NB4 (cell line): ENCODE data around the gene MAGOHB.

Source experiments
- DNase-seq: peaks from one replicate; pipeline ENCODE4 v3.0.0; 2010; ENCODE audit warnings: low read depth
- H3K4me3 ChIP-seq: one replicate; pipeline ENCODE4 v1.5.1; 2011; ENCODE audit warnings: mild to moderate bottlenecking, low read depth, low read length, moderate library complexity
- MYC ChIP-seq: IDR thresholded peaks from 2 replicates; pipeline ENCODE4 v1.6.1; 2011; ENCODE audit warnings: low read depth, low read length
- POLR2A ChIP-seq: IDR thresholded peaks from 2 replicates; pipeline ENCODE4 v1.6.1; 2011; ENCODE audit warnings: mild to moderate bottlenecking; ENCODE audit not compliant: insufficient read length; ENCODE audit errors: extremely low read depth
- TF ChIP-seq, protein P1 (sequence below): IDR thresholded peaks from 2 replicates; pipeline ENCODE4 v1.6.1; 2011; ENCODE audit warnings: low read depth, low read length
- TF ChIP-seq, protein P2 (sequence below): IDR thresholded peaks from one replicate; pipeline ENCODE4 v1.5.1; 2012; ENCODE audit warnings: low read depth, low read length

MAGOHB gene

DNA sequence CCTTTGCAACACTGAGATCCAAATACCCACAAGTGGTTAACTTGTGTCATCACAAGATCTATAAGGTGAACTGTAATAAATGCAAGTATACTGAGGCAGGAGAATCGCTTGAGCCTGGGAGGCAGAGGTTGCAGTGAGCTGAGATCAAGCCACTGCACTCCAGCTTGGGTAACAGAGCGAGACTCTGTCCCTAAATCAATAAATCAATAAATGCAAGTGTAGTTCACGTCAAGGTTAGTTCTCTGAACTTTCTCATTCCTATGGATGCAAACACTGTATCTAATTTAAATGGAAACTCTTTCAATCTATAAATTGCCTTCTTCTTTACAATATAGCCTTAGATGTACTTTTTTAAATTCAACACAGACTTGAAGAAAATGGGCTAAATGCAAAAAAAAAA is 3.2 kb downstream of the MAGOHB start:
- TF ChIP-seq, protein P1, sequence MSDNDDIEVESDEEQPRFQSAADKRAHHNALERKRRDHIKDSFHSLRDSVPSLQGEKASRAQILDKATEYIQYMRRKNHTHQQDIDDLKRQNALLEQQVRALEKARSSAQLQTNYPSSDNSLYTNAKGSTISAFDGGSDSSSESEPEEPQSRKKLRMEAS = no peak
- TF ChIP-seq, protein P2, sequence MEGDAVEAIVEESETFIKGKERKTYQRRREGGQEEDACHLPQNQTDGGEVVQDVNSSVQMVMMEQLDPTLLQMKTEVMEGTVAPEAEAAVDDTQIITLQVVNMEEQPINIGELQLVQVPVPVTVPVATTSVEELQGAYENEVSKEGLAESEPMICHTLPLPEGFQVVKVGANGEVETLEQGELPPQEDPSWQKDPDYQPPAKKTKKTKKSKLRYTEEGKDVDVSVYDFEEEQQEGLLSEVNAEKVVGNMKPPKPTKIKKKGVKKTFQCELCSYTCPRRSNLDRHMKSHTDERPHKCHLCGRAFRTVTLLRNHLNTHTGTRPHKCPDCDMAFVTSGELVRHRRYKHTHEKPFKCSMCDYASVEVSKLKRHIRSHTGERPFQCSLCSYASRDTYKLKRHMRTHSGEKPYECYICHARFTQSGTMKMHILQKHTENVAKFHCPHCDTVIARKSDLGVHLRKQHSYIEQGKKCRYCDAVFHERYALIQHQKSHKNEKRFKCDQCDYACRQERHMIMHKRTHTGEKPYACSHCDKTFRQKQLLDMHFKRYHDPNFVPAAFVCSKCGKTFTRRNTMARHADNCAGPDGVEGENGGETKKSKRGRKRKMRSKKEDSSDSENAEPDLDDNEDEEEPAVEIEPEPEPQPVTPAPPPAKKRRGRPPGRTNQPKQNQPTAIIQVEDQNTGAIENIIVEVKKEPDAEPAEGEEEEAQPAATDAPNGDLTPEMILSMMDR = no peak
- TF ChIP-seq POLR2A (no peak), MYC (no peak)
- H3K4me3 ChIP-seq = no peak overlapping the region
- DNase-seq = no peak

DNA sequence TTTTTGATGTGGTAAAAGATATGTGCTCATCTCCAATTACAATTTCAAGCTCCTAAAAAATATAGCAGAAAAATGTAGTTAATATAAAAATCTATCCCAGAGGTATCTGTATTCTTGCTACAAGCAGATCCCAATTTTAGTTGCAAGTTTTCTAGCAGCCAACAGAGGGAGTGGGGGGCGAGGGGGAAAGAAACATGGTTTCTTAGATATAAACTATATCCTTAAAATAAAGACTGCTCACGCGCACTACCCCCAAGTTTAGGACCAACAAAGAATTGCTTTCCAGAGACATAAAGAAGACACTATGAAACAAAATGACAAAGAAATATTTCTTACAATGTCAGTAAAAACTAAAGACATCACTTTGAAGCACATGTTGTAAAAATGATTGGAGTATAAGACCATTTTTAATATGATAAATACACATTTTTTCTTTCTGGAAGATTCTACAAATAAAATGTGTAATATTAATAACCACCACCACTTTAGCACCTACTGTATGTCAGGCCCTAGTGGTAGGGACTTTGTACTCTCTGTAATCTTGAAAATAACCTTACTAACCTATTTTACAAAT is 5.4 kb downstream of the MAGOHB start:
- DNase-seq = peak; percentile 31
- no peak overlapping the region for H3K4me3 ChIP-seq
- TF ChIP-seq, protein P2 = peak; percentile 15
- TF ChIP-seq POLR2A = no peak
- TF ChIP-seq MYC = no peak
- TF ChIP-seq, protein P1 = no peak

DNA sequence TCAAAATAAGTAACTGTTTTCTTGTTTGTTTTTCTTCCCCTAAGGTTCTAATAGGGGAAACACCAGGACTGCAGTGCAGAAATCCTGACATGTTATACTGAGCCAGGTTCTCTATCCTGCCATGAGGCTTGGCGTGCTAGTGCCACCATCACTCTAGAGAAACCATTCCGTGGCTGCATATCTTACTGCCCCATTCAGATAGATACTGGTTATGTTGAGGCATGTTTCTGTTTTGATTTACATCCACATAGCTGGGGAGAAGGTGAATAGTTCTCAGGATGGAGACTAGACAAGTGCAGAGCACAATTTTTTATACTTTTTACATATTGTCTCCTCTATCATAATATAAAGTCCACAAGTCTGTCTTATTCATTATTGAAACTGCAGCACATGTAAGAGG is 11.5 kb downstream of the MAGOHB start:
- no peak overlapping the region for H3K4me3 ChIP-seq
- no peak for TF ChIP-seq MYC
- TF ChIP-seq, protein P2 = no peak
- TF ChIP-seq POLR2A = no peak
- TF ChIP-seq, protein P1 = no peak
- no peak for DNase-seq

DNA sequence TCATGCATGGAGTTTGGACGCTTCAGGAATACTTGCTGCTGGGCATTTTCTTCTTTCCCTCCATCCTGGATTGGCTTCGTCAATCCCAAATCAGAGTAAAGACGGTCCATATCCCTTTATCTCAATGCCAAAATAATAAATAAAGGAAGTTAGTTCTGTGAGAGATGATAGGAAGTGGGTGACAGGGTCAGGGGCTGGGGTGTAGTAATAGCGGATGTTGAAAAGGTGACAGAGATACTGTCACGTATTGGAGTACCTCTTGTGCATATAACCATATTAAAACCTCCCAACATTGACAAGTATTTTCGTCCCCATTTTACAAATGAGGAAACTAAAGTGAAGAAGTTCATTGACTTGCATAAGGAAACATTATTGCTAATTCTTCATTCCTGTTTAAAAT is 12.4 kb downstream of the MAGOHB start:
- H3K4me3 ChIP-seq = no peak overlapping the region
- TF ChIP-seq, protein P2 = no peak
- TF ChIP-seq POLR2A (no peak), MYC (no peak)
- TF ChIP-seq, protein P1 = no peak
- no peak for DNase-seq

DNA sequence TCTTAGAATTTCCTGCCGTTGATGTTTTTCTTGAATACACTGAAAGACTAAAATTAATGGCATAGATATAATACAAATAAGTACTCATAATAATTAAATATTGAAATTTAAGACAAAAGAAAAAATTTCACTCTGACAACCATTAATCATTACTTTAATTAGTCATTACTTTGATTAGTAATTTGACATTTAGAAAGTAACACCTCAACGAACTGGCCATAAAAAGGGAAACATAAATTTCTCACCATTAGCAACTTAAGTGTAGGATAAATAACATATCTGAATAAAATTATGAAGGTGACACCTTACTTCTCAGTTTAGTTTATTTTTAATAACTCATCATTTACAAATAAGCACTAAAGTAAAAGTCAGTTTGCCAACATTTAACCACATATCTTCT is 17.5 kb downstream of the MAGOHB start:
- TF ChIP-seq MYC (no peak), POLR2A (no peak)
- TF ChIP-seq, protein P1 = no peak
- TF ChIP-seq, protein P2 = no peak
- no peak for DNase-seq
- H3K4me3 ChIP-seq = no peak overlapping the region

DNA sequence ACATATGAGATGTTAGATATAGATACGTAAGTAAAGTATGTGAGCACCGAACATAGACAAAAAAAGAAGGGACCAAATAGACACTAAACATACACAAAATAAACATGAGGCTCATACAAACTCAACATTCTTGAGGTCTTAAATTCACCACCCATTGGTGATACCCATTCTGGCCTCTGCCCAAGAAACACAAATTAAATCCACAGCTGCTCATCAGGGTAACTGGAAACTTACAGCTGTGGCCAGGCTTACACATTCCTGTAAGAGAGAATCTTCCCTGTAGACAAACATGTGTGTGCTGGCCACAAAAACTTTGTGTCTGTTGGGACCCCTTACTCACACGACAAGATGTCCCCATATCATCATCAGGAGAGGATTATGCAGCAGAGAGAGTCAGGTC is 22.4 kb downstream of the MAGOHB start:
- no peak for TF ChIP-seq POLR2A
- no peak for TF ChIP-seq MYC
- TF ChIP-seq, protein P1 = no peak
- TF ChIP-seq, protein P2 = no peak
- no peak overlapping the region for H3K4me3 ChIP-seq
- no peak for DNase-seq
